ENCODE data around the gene VEGFA.

- TF ChIP-seq GATA3 (IDR thresholded peaks at IDR 0.05; ENCODE audit: low read depth, low read length) (no peak), GATA2 (IDR thresholded peaks at IDR 0.05; ENCODE audit: low read depth, low read length) (no peak)
Measured at GRCh38 chr6:43724354-43724753, 45.7 kb upstream of the VEGFA start.
